Fibroblast of skin of back (primary cell): ENCODE data around the gene STIMATE. TPM values are rescaled to one million over a fixed set of nuclear protein-coding genes. Genes with fewer than 3 reads are reported as not detected.
A peak's percentile ranks its signal among the peaks of the same experiment; 100 is the strongest.

Experiments used
- DNase-seq: peaks from one replicate; pipeline ENCODE4 v3.0.0-alpha.2; 2013
- polyA plus RNA-seq, 2 experiments: library from polyadenylated mRNA; unstranded; fragments of 120-200 nt; gene quantifications; one replicate each; pipeline ENCODE4 v1.2.1, GENCODE V29; 2013; ENCODE audit not compliant: insufficient read length in 2 of 2

Gene STIMATE
- 15.5 TPM for polyA plus RNA-seq (2013, experiment 1 of 2; ENCODE audit: insufficient read length)
- 15.1 TPM for polyA plus RNA-seq (2013, experiment 2 of 2; ENCODE audit: insufficient read length)

DNA sequence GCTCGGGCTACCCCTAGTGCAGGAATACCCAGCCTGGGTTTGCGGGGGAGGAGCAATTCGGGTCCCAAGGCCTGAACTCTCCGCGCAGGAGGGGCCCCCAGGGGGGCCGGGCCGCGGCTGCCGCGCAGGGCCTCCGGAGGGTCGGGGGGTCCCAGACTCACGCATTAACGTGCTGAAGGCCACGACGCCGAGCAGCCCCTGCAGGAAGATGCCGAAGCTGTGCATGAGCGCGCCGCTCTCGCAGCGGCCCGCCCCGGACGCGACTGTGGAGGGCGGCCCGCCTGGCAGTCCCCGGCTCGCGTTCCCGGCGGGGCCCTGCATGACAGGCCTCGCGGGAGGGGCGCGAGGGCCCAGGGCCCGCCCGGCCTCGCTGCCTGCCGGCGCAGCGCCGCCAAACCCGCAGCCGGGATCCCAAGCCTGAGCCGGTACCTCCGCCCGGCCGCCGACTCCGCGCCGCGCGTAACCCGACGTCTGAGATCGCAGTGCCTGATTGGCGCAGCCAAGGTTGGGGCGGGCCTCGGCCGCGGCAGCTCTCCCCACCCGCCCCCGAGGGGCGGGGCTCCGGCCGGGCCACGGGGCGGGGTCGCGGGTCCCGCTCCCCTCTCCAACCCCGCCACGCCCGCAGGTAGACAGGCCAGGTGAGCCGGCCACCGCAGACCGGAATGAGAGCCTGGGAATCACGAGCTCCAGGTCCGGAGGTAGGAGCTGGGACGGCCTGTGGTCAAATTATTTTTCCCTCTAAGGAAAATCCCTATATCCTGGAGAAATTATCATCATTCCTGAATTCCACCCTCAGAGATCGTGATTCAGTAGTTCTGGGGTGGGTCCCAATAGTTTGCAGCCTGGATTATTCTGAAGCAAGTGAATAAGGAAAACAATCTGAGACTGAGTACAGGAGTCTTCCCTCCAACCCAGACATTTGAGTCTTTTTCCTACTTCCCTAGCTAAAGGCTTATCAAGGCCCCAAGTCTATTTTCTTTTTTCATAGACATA, at the start of gene STIMATE:
Gene STIMATE, minus strand, starts transcription at position 419 of the 993 bp plus-strand sequence. Its CDS starts 98 bp downstream, at position 321.
- peak; percentile 85 for DNase-seq

DNA sequence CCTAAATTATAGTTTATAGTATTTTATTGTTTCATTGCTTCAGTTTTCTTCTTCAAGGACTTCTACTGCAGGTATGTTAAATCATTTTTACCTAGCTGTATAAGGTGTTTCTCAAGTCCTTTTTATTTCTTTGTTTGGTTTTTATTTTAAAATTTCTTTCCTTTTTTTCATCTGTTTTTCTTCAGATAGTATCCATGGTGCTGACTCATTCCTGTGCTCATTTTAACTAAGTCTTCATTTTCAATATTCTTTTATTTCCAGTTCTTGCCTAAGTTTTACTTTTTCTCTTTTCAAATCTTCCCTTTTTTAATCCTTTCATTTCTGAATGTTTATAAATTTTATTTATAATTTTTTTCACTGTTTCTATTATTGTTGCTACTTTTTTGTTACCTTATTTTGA, 42.3 kb upstream of the STIMATE start:
- DNase-seq: no peak

DNA sequence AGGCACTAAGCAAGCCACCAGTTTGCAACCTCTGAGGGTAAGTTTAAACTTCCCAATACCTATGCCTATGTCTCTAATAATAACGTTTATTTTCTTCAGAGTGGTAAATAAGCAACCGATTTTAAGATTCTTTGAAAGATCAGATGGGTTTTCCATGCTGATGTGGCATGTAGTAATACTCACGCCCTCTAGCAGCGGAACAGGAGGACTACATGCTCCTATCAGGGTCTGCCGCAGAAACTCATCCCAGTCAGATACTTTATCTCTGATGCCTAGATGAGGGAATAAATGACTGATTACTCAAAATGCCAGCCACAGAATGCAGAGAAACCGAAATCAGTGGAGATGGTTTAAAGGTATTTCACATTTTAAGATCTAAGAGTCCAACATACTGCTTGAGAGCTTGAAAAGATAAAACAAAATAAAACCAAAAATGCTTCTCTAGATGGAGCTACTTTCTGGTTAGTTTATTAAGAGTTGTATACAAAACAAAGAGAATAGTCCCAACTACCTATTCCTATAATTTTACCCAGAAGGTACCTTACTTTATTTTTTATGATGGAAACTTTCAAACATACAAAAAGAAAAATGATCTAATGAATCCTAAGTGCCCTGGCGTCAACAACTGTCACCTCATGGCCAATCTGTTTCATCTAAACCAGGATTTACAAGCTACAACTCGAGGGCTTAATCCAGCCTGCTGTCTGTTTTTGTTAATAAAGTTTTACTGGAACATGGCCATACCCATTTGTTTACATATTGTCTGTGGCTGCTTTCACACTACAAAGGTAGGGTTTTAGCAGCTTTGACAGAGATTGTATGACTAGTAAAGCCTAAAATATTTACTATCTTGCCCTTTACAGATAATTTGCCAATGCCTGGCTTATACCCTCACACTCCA, 37.5 kb upstream of the STIMATE start:
- peak; percentile 58 for DNase-seq

DNA sequence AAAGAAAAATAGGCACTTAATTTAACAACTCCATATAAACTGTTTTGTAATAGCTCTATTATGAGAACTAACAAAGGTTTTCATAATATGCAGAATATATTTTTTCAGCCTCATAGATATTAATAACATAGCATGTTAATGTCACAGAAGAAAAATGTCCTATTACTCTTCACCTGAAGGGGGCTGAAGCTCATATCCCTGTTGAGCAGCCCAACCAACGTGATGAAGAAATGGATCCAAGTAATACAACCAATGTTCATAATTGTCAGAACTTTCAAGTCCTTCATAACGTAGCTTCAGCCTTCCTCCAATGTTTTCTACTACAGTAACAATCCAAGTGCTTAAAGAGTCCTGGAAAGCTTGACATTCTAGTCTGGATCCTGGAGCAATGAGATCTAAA, 34.5 kb upstream of the STIMATE start:
- no peak for DNase-seq

DNA sequence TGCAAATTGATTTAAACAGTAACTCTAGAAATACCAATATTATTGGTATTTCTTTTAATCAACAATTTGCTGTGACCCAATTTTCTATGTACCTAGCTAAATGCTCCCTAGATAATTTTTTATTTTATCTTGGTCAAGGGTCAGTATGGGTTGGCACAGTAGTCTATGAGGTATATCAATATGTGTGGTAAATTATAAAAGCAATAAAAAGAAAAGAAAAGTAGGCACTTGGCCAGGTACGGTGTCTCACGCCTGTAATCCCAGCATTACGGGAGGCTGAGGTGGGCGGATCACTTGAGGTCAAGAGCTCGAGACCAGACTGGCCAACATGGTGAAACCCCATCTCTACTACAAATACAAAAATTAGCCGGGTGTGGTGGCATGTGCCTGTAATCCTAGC, 34.0 kb upstream of the STIMATE start:
- DNase-seq: no peak

DNA sequence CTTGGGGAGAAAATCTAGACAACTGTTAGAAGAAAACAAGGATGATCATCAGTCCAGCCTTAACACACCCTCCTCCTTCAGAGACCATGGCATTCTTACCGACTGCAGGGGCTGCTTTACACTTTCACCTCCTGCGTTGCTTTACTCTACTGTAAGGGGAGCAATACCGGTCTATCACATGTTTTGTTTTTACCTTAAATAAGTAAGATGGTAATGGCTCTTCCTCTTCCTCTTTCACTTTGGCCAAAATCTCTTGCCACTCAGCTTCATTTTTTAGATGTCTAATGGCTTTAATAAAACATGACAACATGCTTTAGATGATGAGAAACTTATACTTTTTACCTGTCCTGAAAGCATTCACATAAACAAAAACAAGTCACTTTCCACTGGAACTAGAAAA, 33.4 kb upstream of the STIMATE start:
- no peak for DNase-seq

DNA sequence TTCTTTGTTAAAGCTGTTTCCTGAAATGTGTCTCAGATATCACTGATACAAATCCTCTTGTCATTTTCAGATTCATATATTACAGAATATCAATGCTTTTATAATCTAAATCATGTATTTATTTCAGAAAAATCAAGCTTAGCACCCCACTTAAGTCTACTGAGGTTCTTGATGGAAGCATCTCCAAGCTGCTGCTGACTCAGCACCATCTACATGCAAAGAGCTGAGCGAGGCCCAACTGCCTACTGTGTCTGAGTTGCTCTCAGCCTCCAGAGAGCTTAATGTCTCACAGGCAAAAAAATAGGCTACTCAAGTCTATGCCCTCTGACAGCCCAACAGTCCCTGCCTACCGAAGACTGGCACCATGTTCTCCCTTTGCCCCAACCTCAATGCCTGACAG, 29.2 kb upstream of the STIMATE start:
- DNase-seq: no peak

DNA sequence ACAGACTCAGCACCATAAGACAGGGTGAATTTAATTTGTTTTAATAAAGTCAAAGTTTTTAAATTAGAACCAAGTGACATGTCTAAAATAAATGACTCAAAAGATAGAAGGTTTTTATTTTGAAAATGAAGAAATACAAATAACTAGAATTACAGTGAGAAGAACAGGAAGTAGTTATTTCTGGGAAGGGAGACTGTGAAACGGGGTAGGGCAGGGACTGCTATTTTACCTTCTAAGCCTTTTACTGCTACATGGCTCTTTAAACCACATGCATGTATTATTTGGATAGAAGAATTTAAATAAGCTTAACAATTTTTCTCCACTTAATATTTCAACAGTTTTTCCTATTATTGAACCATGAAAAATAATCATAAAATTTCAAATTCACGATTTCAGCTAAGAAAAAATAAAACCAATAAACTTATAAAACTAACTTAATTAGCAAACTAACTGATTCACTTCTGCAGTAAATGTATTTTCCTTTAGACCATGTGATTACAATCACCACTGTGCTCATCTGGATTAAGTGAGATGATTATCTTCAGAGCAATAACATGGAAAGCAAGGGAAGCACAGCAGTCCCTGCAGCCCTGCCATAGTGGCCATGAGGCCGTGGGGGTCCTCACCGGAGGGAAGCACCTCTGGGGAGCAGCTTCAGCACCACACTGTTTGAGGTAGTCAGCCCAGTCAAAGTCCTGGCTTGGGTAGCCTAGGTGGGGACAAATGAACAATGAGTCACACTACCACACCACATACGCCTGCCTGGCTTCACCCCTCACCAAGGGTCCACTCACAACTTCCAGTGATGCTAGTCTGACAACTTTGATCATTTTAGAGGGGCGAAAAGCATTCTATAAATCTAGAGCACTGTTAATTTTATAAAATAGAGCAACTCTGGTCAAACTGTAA, 28.3 kb upstream of the STIMATE start:
- no peak for DNase-seq

DNA sequence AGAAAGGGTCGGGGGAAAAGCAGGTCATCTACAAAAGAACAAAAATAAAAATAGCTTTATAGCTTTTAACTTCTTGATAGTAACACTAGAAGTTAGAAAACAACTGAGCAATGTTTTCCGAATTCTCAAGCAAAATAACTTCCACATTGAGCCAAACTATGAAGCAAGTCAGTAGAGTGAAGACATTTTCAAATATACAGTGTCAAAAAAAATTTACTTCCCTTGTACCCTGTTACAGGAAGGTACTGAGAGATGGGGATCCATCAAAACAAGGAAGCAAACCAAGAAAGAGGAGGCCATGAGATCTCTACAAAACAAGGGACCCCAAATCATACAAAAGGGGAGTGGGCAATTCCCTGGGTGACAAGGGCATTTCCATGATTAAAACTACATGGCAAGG, 26.6 kb upstream of the STIMATE start:
- no peak for DNase-seq

DNA sequence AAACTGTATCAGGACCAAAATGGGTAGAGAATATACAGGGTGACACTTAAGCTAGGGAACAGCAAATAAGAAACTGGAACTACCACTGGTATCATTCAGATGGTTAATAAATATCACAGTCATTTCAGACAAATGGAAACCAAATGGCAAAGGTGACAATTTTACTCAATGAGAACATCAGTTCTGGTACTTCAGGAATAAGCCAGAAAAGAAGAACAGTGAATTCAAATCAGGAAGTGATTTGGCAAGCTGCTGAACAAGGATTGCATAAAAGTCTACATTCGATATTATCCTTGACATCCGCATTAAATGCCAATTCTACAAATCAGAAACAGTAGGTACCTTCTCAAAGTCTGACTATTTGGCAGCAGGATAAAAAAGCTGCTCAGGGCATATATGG, 23.5 kb upstream of the STIMATE start:
- no peak for DNase-seq

DNA sequence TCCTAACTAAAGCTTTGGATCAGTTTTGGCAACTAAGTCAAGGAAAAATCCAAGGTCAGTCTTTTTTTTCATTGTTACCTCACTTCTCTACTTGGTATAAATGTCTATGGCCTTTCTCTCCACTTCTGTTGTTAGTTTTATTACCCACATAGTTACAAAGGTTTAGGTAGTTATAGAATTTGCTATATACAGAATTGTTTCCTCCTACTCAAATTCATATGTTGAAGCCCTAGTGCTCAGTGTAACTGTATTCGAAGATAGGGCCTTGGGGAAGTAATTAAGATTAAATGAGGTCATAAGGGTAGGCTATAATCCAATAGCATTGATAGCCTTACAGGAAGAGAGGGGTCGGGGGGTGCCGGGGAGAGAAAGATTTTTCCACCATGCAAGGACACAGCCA, 19.7 kb upstream of the STIMATE start:
- no peak for DNase-seq

DNA sequence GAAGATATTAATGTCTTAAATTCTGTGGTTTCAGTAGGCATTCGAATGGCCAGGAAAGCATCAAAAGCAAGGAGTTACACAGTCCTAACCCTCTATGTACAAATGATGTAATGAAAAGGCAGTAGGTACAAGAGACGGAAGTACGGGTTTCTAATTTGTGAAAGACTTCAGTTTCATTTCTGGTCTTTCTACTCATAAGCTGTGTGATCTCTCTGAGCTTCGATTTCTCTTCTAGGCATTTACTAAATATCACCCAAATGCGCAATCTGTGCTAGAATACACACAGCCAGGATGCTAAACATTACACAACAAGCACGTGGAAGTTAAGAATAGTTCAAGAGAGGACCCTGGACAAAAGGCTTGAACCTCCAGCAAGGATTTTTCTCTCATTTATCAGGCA, 17.9 kb upstream of the STIMATE start:
- no peak for DNase-seq

DNA sequence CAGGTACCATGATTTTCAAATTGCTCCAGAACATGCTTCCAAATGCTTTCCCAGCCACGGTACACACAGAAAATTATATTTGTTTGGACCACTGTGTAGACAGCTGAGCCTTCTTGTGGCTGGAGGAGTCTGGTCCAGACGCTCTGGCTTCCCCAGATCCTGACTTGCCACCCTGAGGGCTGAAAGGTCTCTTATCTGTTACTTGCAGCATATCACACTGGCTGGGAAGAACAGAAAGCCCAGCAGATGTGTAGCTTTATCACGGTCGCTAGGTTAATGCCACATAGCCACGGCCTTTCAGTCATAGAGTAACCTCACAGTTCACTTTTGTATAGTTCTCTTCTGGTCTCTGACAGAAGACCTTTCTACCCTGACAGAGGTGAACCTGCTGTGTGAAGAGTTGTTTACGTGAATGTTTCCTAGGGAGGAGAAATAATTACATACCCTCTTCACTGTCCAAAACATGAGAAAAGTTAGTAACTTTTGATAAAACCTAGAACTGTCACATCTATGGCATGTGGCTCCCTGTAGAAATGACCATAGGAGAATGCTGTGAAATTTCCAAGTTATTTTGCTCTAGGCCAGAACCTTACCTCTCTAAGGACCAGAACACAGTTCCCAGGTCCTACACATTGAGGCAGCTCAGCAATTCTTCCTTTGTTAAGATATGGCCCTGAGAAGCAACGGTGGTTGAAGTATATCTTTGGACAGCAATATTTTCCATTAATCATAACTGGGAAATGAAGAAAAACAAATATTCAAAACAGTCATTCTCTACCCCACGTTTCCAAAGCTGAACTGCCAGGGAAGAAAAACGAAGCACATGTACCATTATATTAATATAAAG, 15.8 kb upstream of the STIMATE start:
- DNase-seq: no peak

DNA sequence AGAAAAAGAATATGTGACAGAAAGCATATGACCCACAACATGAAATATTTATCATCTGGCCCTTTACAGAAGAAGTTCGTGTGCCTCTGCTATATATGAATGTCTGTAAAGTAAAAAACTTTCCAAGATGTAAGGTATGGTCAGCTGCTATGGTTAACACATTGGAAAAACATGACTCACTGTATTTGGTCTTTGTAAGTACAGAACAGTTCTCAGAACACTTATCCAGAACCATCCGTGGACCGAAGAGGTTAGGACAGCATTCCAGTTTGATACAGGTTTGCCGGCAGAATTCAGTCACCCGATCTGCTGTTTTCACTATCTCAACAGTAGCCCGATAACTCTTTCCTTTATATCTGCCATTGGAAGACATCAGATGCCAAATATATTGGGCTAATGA, 13.5 kb upstream of the STIMATE start:
- no peak for DNase-seq

DNA sequence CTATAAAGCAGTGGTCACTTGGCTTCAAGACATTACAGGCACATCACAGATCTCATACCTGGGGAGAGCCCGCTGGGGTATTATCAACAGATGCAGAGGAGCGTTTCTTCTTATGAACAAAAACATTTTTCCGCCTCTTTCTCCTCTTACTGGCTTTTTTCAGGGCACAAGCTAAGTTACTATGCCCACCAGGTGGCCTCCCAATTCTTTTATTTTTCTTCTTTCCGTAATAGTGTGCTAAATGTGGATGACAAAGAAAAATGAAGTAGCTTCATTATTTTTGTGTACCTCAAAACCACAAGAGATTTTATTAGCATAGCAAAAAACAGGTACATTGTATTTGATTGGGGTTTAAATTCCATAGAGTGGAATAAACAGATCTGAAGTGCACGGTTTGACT, 10.1 kb upstream of the STIMATE start:
- DNase-seq: no peak

DNA sequence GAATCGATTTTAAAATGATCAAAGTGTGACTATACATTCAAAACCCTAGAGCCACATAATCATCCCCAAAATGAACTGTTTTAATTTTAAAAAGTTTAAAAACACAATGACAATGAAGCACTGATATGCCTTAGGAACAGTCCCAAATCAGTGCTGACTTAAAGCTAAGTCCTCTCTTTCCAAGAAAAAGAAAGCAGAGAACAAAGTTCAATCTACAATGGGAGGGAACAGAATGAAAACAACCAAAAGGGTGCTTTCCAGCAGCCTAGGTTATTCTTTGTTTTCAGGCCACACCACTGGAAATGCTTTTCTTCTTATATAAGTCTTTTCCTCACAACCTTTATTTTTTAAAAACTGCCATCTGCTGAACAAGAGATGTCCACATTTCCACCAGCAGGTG, 7.2 kb upstream of the STIMATE start:
- DNase-seq: no peak

DNA sequence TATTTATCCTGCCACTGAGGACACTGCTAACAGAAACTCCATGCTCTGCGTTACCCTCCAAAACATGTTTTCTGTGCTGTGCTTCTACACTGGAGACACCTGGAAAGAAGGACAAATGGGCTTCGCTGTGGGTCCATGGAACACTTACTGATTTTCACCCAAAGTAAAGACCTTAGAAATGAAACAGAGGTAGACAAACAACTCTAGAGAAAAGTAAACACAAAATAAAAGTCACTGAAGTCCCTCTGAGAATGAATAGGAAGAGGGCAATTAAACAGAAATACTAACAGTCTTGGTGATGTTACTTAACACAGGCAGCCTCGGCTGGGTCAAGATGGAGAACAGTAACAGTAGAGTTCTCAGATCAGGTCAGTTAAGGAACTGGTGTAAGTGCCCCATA, 6.7 kb upstream of the STIMATE start:
- no peak for DNase-seq

DNA sequence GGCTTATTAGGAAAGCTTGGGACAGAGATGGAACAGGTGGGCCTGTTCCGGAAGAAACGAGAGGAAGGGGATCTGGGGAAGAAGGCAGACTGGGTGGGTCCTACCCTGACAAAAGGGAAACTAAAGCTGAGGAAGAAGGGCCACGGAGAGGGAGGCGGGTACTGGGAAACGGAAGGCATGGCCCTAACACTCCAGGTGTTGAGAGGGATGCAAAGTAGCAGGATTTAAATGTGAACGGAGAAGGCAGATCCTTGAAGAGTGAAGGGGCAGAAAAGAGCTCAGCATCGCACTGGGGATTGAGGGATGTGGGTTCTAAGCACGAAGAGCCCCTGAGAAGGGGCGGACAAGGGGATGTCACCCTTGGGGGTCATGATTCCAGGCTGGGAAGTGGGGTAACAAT, 735 bp downstream of the STIMATE start:
- no peak for DNase-seq

DNA sequence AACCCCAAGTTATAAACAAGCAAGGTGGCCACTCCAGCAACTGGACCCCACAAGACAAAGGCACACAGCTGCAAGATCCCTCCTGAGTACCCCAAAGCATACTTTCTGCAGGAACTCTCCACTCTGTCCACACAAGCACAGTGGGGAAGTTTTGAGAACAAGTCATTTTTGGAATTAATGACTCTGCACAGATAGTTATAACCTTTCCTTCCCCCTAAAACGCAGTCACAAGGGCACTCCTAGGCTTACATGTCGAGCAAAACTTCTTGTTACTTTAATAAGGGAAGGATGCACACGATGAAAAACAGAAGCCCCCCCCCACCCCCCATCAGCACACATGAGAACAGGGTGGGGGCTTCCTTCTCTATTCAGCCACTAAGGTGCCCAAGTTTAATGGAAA, 1.2 kb downstream of the STIMATE start:
- DNase-seq: no peak

DNA sequence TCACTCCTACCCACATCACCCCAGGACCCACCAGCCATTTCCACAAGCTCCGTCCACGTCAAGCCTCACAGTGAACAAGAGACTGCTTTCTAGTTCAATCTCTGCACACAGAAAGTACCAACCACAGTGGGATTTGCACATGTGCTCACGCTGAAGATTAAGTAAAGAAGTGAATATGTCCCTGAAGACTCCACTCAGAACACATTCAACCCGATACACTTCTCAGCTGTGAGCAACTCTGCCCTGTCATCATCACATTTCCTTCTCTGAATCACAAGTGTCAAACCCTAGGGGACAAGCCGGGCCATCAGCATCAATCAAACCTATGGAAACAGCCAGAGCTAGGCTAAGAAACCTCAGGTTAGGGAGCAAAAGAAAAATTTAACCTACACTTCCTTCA, 1.9 kb downstream of the STIMATE start:
- no peak for DNase-seq

DNA sequence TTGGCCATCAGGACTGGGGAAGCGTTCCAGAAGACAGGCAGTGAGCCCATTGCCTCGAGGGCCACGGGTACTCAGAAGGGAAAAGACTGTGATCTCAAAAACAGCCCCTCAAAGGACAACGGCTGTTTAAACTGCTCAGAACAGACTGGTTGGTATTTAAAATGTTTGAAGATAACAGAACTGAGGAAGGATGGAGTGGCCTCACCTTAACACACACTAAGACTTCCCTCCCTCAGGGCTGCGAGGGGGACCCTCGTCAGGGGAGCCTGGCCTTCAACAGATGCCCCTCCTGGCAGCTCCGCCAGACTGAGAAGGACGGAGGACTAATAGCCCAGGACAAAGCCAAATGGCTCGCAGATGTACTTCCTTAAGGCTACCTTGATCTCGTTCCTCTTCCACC, 2.6 kb downstream of the STIMATE start:
- no peak for DNase-seq
